ENCODE data around the gene DGKD.

The DGKD gene

DNA sequence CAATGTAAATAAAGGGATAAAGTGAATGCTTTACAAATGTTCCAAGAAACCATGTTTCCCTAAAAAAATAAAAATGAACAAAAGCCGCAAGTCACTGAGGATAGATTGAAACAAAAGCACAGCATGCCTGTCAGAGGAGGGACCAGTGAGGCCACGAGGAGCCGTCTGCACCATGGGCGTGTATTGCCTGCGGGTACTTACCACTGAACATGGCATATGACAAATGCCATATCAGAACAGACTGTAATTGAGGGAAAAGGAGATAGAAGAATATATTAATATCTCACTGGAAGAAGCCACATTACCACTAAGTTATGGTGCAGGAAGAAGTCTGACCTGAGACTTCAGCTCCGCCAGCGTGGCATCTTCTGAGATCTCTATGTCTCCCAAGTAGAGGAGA, 136.5 kb downstream of the DGKD start:
- DNase-seq, result no peak

DNA sequence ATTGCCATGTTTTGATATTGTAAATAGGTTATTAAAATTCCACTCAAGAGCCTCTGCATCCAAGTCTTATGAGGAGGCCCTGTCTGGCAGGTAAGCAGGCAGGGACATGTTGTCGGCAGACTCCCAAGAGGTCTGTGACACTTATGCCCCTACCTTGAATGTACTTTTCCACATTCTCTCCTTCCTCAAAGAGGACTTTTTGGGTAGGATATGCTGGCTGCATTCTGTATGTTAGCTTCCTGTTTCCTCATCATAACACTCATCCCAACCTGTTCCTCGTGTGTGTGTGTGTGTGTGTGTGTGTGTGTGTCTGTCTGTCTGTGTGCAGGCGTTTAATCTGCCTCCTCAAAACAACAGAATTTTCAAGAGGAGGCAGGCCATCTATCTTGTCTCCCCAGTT, 137.0 kb downstream of the DGKD start:
- DNase-seq, result no peak

DNA sequence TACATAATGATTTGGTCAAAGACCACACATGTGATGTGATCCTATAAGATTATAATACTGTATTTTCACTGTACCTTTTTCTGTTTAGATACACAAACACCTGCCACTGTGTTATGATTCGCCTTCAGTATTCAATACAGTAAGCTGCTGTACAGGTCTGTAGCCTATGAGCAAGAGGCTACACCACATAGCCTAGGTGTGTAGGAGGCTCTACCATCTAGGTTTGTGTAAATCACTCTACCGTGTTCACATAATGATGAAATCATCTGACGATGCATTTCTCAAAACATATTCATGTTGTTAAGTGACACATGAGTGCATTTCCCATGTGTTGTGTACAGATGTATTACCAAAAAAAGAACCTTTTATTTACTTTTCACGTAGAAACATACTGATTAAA, 137.8 kb downstream of the DGKD start:
- no peak for DNase-seq

DNA sequence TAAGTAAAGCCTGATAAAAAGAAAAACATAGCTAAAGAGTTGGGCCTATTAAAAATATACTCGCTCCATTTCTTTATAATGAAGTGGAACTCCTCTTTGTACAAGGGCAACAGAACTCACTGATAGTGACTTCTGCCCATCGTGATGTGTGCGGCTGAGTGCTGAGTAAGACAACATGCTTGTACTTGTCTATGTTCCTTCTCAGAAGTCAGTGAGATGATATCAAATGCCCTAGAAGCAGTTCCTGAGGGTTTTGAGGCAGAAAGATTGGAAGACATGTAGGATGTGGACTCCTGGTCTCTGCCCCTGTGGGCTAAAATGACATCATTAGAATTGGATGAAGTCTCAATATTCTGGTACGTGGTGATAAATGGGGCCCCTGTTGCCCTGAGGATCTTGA, 138.5 kb downstream of the DGKD start:
- no peak for DNase-seq

DNA sequence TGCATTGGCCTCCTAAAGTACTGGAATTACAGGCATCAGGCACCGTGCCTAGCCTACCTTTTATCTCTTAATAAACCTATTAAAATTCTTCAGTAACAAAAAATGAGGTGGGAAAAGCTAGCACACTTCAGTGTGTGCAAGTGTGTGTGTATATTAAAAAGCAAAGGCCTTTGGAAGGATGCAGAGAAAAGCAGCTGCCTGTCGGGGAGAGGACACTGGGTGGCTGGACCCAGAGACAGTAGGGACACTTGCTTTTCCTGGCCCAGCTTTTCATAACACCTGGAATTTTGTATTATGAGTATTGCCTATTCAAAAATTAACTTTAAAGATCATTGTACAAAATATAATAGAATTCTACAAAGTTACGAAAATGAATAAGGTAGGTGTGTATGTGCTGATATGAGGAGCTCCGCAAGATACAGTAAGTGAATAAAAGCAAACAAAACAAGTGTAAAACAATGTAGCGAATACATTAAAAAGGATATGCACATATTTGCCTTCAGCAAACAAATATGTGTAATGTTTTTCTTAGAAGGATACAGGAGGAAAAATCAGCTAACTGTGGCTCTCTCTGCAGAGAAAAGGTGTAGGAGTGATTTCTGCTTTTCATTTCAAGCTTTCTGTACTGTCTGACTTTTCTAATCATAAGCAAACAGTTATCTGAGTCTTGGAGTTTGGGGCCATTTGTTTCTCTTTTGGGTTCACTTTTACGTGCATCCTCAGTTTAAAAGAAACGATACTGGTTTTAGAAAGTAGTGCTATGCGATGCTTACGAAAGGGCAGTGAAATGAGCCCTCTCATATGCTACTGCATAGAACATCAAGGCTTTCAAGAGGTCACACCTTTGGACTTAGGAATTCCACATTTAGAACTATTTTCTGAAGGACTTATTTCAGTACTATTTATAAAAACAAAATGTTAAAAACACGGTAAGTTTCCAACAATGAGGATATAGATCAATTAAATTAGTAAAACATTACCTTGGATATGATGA, 141.5 kb downstream of the DGKD start:
- no peak for DNase-seq

DNA sequence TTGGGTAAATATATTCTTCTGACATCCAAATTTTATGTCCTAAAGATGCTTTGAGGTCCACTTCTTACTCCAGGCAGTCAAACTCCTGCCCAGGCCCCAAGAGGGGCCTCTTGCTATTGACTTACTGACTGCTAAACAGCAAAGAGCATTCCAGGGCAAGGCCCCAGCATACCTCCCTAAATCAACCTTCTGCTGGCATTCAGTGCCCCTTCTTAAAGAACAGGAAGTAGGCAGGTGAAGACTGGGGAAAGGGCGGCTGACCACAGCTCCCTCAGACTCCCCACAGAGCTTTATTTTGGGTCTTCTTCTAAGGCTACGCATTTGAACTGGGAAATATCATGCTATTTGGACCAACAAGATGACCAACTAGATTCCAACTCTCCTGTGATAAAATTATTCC, 143.4 kb downstream of the DGKD start:
- no peak for DNase-seq

DNA sequence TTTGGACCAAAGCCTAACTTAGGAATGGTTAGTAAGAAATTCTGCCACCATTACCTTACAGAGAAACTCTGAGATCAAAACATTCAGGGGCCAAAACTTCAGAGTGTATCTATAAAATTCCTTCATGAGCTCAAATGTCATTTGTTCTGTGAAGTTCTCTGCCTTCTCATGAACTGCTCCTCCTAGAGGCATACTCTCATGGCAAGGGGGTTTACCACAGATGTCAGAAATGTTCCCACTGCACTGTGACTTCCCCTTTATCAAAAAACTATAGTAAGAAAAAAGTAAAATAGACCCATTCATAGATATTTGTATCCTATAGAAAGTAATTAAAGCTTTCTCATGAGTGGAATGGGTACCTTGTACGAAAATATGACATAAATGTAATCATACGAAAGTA, 143.8 kb downstream of the DGKD start:
- no peak for DNase-seq

DNA sequence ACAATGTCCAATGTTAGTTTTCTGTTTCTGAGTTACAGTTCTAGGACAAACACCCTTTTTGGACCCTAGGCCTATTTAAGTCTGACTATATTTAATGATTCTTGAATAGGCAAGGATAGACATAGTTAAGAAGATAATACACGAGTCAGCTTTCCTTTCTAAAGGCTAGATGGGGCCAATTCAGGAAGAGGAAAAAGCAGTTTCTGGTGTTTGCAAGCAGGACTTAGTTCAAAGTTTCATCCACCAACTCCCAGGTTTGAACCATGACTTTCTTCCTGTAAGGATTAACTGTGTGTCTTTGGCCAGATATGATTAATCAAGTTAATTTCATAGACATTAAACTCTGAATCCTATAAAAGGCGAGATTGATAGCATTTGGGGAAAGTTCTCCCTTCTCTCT, 145.6 kb downstream of the DGKD start:
- no peak for DNase-seq

DNA sequence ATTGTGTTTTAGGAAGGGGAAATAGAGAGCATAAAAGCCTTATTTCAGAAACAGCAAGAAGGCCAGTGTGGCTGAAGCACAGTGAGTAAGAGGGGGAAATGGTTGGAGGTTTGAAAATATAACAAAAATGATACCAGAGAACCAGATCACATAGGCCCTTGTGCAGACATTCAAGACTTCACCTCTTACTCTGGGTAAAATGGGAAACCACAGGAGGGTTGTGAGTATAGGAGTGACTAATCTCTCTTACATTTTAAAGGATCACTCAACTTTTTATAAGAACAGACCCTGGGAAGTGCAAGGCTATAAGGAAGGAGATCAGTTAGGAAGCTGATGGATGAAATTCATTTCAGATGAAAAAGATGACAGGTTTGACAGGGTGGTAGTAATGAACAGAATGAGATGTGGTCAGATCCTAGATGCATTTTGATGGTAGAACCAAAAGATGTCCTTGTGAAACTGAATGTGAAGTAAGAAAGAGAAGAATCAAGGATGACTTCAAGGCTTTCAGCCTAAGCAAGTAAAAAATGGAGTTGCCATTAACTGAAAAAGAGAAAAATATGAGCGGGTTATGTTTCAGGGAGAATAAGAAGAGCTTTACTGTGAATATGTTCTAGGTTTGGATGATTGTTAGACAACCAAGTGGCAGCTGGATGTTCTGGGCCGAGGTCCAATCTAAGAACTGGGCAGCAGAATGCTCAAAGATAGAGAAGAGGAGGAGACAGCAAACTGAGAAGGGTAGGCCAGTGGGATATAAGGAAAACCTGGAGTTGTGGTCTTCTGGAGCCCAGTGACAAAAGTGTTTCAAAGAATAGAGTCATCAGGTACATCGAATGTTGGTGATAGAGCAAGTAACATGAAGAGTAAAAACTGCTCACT, 147.1 kb downstream of the DGKD start:
- peak in 6 of 51 donors; percentile 8 to 38 (median 14) for DNase-seq

DNA sequence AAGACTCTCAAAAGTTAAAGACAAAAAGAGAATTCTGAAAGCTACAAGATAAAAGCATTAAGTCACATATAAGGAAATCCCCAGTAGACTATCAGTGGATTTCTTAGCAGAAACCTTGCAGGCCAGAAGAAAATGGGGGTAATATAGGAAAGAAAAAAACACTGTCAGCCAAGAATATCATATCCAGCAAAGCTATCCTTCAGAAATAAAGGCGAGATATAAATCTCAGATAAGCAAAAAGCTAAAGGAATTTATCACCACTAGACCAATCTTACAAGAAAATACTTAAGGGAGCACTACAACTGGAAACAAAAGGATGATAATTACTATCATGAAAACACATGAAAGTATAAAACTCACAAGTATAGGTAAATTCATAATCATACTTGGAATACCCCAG, 149.2 kb downstream of the DGKD start:
- no peak for DNase-seq

DNA sequence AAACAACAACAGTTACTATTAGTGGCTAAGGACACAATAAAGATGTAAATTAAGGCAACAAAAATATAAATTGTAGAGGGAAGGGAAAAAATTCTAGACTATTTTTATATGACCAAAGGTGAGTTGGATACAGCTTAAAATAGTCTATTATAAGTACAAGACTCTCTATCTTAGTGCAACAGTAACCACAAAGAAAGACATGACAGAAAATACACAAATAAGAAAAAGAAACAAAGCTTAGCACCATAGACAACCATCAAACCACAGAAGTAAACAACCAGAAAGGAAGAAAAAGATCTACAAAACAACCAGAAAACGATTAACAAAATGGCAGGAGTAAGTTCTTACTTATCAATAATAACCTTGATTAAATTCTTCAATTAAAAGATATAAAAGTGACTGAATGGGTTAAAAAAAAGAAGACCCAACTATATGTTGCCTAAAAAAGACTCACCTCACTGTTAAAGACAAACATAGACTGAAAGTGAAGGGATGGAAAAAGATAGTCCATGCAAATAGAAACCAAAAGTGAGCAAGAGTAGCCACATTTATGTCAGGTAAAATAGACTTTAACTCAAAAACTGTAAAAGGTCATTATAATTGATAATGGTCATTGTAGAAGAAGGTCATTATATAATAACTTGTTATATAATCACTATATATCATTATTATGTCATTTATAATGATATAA, 149.8 kb downstream of the DGKD start:
- no peak for DNase-seq

DNA sequence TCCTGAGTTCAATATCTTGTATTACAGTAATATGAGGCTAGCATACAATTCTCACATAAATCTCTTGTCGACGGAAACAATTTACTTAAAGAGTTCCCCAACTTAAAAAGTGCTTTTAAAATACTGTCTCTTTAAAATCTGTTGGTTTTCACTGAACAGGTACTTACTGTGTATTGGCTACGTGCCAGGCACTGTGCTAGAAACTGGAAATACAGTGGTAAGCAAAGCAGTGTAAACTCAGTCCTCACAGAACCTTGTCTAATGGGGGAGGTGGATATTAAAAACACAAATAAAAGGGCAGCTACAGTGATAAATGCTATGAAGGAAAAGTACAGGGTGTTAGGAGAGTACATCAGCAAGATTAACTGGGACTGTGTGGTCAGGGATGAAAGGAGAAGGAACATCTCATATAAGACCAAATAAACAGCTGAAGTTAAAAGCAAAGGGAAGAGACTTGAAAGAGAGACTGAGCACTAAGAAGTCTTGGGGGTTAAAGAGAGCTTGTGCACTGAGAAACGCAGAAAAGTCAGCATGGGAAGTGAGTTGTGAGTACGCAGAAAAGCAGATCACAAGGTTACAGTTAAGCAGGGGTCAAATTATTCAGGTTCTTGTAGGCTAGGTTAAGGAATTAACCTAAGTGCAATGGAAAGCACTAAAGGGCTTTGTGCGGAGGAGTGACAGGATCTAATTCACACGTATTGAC, 159.8 kb downstream of the DGKD start:
- DNase-seq, result no peak

DNA sequence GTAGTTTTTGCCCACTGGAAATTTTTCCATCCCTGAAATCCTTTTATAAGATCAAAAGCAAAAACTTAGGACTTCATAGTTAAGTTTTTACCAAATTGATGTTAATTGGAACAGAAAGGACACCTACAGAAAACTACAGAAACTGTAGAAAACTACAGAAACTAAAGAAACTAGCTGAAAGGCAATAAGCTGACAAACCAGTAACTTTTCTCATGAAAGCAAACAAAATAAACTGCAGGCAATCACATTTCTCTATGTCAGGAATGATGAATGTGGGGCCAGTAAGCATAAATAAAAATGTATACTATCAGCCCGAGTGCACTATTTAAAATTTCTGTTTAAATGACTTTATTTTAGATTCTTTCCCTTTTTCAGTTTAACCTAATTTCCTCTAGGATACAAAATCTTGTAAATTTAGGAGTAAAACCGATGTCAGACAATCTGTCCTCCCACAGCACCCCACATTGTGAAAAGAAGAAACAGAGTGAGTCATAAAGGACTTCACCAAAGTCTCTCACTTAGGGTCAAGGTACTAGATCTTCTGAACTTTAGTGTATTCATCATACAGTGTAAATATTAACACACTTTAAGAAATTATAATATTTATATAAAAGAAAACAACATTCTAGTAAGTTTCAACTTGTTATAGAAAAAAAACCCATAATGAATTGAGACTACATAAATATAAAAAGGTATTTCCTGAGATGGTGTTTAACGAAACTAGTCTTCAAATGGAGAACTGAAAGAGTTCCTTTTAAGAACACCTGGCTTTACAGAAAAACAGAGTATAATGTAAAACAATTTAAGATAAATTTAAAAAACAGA, 165.7 kb downstream of the DGKD start:
- DNase-seq, result no peak
